Astrocyte (in vitro differentiated cells and primary cell): ENCODE measurements around the gene LOXL4.

ENCODE experiments used
- EZH2 ChIP-seq: IDR thresholded peaks from 2 replicates; pipeline ENCODE4 v1.6.1; 2012; ENCODE audit warnings: mild to moderate bottlenecking, low read length, inconsistent platforms; ENCODE audit not compliant: insufficient read depth
- TF ChIP-seq, protein P1 (sequence below): IDR thresholded peaks from 2 replicates; pipeline ENCODE4 v1.5.1; 2011; ENCODE audit warnings: low read depth, mild to moderate bottlenecking, inconsistent platforms, low read length, moderate library complexity; ENCODE audit not compliant: insufficient read depth

DNA sequence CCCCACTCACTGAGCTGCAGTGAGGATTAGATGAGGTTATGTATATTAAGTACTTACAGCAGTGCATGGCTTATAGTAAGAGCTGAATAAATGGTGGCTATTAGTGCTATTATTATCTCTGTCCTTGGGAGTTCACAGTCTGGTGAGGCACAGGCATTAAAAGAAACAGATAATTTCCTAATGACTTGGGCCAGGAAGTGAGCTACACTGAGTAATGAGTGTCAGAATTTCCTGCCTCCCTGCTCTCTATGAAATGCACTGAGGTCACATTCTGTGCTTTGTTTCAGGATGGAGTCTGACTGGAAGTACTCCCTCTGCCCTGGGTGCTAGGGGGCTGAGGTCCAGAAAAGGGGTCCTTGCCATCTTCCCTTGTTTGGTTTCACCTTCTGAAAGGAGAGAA, 48.7 kb upstream of the LOXL4 start:
- TF ChIP-seq, protein P1, sequence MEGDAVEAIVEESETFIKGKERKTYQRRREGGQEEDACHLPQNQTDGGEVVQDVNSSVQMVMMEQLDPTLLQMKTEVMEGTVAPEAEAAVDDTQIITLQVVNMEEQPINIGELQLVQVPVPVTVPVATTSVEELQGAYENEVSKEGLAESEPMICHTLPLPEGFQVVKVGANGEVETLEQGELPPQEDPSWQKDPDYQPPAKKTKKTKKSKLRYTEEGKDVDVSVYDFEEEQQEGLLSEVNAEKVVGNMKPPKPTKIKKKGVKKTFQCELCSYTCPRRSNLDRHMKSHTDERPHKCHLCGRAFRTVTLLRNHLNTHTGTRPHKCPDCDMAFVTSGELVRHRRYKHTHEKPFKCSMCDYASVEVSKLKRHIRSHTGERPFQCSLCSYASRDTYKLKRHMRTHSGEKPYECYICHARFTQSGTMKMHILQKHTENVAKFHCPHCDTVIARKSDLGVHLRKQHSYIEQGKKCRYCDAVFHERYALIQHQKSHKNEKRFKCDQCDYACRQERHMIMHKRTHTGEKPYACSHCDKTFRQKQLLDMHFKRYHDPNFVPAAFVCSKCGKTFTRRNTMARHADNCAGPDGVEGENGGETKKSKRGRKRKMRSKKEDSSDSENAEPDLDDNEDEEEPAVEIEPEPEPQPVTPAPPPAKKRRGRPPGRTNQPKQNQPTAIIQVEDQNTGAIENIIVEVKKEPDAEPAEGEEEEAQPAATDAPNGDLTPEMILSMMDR: no peak
- TF ChIP-seq EZH2: no peak
